ENCODE measurements around the gene DAD1. TPM values are rescaled to one million over a fixed set of nuclear protein-coding genes. Genes with fewer than 3 reads are reported as not detected.

DAD1 gene
- total RNA-seq, 1 donor: 272 TPM

DNA sequence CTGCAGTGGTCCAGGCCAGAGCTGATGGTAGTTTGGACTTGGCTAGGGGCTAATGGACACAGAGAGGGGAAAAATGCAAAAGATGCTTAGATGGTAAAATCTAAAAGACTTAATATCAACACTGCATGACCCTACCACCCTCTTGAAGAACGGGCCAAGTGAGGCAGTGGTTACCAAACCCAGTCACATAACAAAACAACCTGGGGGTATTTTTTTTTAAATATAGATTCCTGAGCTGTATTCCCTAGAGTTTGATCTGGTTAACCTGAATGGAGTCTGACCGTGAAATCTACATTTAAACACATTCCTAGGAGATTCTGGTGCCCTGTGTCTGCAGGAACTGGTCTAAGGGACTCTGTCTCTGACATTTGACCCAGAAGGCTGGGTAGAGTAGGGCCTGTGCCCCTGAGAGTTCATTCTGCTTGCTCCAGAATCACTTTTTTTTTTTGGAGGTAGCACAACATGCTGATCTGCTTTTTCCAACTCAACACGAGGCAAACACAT lies 24.8 kb upstream of the DAD1 start:
- peaks cover 32% of the 10 kb centered on the region for H3K36me3 ChIP-seq (ENCODE audit: insufficient read depth, low read length)
- H3K79me2 ChIP-seq (ENCODE audit: insufficient read depth, low read length): no peaks in the 10 kb centered on the region
- H3K9me3 ChIP-seq (ENCODE audit: low read depth, low read length): no peaks in the 10 kb centered on the region
- no peaks in the 10 kb centered on the region for H3K27me3 ChIP-seq (ENCODE audit: insufficient read depth, low read length)
- H3K4me3 ChIP-seq (ENCODE audit: insufficient read depth, low read length): no peak overlapping the region
- DNase-seq (ENCODE audit: insufficient read length, low spot score, missing footprints): no peak
- H3K4me2 ChIP-seq (ENCODE audit: insufficient read depth, low read length): peak overlapping the region; percentile 46
- no peak overlapping the region for H2AFZ ChIP-seq (ENCODE audit: low read length)
- H4K20me1 ChIP-seq (ENCODE audit: insufficient read depth, low read length): no peaks in the 10 kb centered on the region
- TF ChIP-seq, protein P1, sequence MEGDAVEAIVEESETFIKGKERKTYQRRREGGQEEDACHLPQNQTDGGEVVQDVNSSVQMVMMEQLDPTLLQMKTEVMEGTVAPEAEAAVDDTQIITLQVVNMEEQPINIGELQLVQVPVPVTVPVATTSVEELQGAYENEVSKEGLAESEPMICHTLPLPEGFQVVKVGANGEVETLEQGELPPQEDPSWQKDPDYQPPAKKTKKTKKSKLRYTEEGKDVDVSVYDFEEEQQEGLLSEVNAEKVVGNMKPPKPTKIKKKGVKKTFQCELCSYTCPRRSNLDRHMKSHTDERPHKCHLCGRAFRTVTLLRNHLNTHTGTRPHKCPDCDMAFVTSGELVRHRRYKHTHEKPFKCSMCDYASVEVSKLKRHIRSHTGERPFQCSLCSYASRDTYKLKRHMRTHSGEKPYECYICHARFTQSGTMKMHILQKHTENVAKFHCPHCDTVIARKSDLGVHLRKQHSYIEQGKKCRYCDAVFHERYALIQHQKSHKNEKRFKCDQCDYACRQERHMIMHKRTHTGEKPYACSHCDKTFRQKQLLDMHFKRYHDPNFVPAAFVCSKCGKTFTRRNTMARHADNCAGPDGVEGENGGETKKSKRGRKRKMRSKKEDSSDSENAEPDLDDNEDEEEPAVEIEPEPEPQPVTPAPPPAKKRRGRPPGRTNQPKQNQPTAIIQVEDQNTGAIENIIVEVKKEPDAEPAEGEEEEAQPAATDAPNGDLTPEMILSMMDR (IDR thresholded peaks at IDR 0.05; ENCODE audit: extremely low read depth, low read depth, low read length): no peak
- H3K27ac ChIP-seq (ENCODE audit: low read depth, low read length): peak overlapping the region; percentile 94
- peaks cover 15% of the 10 kb centered on the region for H3K4me1 ChIP-seq (ENCODE audit: insufficient read depth, low read length)

DNA sequence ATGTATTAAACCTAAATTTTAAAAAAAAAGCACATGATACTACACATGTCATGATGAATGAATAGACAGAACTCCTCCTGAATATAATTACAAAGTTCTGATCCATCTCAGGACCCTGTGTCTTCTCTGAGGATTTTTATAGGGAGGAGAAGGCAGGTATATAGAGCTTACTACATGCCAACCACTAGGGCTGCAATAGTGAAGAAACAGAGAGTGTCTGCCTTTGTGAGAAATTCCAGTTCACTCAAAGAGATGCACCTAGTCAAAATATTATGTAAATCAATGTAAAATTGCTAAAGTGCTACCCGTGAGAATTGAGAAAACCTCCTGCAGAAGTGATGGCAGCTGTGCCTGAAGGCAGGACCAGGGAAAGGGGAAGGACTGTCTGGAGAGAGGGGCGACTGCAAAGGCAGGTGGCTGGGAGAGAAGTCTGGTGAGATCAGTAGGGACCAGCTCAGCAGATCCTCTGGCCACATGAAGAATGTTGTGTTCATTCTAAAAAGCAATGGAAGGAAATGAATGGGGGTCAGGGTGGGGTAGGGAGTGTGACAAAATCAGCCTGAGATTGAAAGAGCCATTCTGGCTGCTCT lies 24.2 kb upstream of the DAD1 start:
- Histone ChIP-seq H3K79me2 (ENCODE audit: insufficient read depth, low read length) (no peaks in the 10 kb centered on the region), H3K4me1 (ENCODE audit: insufficient read depth, low read length) (peaks cover 15% of the 10 kb centered on the region), H2AFZ (ENCODE audit: low read length) (no peak overlapping the region), H4K20me1 (ENCODE audit: insufficient read depth, low read length) (no peaks in the 10 kb centered on the region), H3K36me3 (ENCODE audit: insufficient read depth, low read length) (peaks cover 37% of the 10 kb centered on the region), H3K27me3 (ENCODE audit: insufficient read depth, low read length) (no peaks in the 10 kb centered on the region), H3K27ac (ENCODE audit: low read depth, low read length) (peak overlapping the region; percentile 94), H3K9me3 (ENCODE audit: low read depth, low read length) (no peaks in the 10 kb centered on the region), H3K4me3 (ENCODE audit: insufficient read depth, low read length) (no peak overlapping the region), H3K4me2 (ENCODE audit: insufficient read depth, low read length) (peak overlapping the region; percentile 46)
- DNase-seq (ENCODE audit: insufficient read length, low spot score, missing footprints): no peak
- TF ChIP-seq, protein P1 (IDR thresholded peaks at IDR 0.05; ENCODE audit: extremely low read depth, low read depth, low read length): peak; percentile 39

DNA sequence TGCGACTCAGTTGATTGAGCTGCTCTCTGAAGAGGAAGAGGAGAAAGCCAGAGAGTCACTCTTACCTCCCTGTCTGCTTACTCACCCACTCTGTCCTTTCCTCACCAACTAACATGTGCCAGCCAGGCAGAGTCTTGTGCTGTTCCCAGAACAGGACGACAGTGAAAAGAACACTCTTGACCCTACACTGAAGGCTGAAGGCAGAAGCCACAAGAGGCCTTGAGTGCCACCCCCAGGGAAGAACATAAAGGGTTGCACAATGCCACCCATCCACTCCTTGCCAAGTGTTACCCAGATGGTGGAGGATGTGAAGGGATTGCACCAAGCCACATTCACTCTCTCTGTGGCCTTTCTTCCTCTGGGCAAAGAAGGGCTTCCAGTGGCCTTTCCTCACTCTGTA lies 21.9 kb upstream of the DAD1 start:
- TF ChIP-seq, protein P1 (IDR thresholded peaks at IDR 0.05; ENCODE audit: extremely low read depth, low read depth, low read length): no peak
- no peak overlapping the region for H3K27ac ChIP-seq (ENCODE audit: low read depth, low read length)
- H3K36me3 ChIP-seq (ENCODE audit: insufficient read depth, low read length): peaks cover 53% of the 10 kb centered on the region
- H3K27me3 ChIP-seq (ENCODE audit: insufficient read depth, low read length): no peaks in the 10 kb centered on the region
- no peaks in the 10 kb centered on the region for H3K9me3 ChIP-seq (ENCODE audit: low read depth, low read length)
- no peak for DNase-seq (ENCODE audit: insufficient read length, low spot score, missing footprints)
- no peak overlapping the region for H2AFZ ChIP-seq (ENCODE audit: low read length)
- no peak overlapping the region for H3K4me3 ChIP-seq (ENCODE audit: insufficient read depth, low read length)
- H3K4me2 ChIP-seq (ENCODE audit: insufficient read depth, low read length): no peak overlapping the region
- no peaks in the 10 kb centered on the region for H4K20me1 ChIP-seq (ENCODE audit: insufficient read depth, low read length)
- no peaks in the 10 kb centered on the region for H3K79me2 ChIP-seq (ENCODE audit: insufficient read depth, low read length)
- H3K4me1 ChIP-seq (ENCODE audit: insufficient read depth, low read length): peaks cover 29% of the 10 kb centered on the region

- DNase-seq (ENCODE audit: insufficient read length, low spot score, missing footprints): no peak
- H3K79me2 ChIP-seq (ENCODE audit: insufficient read depth, low read length): no peaks in the 10 kb centered on the region
- H3K36me3 ChIP-seq (ENCODE audit: insufficient read depth, low read length): peaks cover 80% of the 10 kb centered on the region
- no peak overlapping the region for H3K4me3 ChIP-seq (ENCODE audit: insufficient read depth, low read length)
- H3K4me1 ChIP-seq (ENCODE audit: insufficient read depth, low read length): peaks cover 28% of the 10 kb centered on the region
- no peak overlapping the region for H2AFZ ChIP-seq (ENCODE audit: low read length)
- H4K20me1 ChIP-seq (ENCODE audit: insufficient read depth, low read length): no peaks in the 10 kb centered on the region
- no peak overlapping the region for H3K4me2 ChIP-seq (ENCODE audit: insufficient read depth, low read length)
- H3K27me3 ChIP-seq (ENCODE audit: insufficient read depth, low read length): no peaks in the 10 kb centered on the region
- peak overlapping the region; percentile 11 for H3K27ac ChIP-seq (ENCODE audit: low read depth, low read length)
- TF ChIP-seq, protein P1 (IDR thresholded peaks at IDR 0.05; ENCODE audit: extremely low read depth, low read depth, low read length): no peak
- no peaks in the 10 kb centered on the region for H3K9me3 ChIP-seq (ENCODE audit: low read depth, low read length)
Measured at GRCh38 chr14:22607291-22607690, 18.3 kb upstream of the DAD1 start.
